Measurements from ENCODE around the gene TSHZ1. TPM values are rescaled to one million over a fixed set of nuclear protein-coding genes. Genes with fewer than 3 reads are reported as not detected.

Gene TSHZ1
- total and polyA plus RNA-seq, 10 donors: 4.1 to 26.4 (median 18.2) TPM

DNA sequence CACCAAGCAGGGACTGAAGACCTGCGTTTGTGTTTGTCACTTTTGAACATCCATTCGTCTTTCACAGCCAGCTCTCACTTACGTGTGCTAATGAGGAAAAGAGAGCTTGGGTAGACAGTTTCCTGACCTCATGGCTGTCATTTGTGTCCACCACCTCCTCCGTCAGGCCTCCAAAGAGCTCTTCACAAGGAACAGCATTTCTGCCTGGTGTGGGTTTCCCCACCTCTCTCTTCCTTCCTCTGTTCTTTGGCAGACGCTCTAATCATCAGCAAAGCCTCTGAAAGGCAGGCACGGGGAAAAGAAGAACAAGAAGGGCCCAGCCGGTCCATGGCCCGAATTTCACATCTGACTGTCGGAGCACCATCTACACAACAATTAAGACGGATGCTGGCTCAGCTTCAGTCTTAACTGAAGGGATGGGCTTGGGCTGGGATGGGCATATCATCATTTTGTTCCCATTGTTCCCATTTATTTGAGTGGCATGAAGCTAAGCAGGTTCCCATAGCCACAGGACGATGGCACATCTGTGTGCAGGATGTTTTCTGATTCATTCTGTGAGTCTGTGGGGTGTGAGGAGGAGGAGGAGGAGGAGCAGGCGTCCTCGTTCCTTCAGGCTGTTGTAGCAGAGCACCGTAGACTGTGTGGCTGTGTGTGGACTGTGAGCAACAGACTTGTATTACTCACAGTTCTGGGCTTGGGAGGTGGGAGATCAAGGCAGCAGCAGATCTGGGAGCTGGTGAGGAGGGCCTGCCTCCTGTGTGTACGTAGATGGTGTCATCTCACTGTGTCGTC is 66.4 kb downstream of the TSHZ1 start:
- Histone ChIP-seq H3K27ac (no peak overlapping the region), H3K4me3 (no peak overlapping the region), H3K27me3 (replicated peaks in 1 of 7) (no peaks in the 10 kb centered on the region), H3K36me3 (peaks cover 0 to 3% (median 0%) of the 10 kb centered on the region in 6 donors), H3K9me3 (no peaks in the 10 kb centered on the region), H3K4me1 (peaks cover 0 to 33% (median 9%) of the 10 kb centered on the region in 6 donors)
- DNase-seq: no peak
- TF ChIP-seq, protein P1, sequence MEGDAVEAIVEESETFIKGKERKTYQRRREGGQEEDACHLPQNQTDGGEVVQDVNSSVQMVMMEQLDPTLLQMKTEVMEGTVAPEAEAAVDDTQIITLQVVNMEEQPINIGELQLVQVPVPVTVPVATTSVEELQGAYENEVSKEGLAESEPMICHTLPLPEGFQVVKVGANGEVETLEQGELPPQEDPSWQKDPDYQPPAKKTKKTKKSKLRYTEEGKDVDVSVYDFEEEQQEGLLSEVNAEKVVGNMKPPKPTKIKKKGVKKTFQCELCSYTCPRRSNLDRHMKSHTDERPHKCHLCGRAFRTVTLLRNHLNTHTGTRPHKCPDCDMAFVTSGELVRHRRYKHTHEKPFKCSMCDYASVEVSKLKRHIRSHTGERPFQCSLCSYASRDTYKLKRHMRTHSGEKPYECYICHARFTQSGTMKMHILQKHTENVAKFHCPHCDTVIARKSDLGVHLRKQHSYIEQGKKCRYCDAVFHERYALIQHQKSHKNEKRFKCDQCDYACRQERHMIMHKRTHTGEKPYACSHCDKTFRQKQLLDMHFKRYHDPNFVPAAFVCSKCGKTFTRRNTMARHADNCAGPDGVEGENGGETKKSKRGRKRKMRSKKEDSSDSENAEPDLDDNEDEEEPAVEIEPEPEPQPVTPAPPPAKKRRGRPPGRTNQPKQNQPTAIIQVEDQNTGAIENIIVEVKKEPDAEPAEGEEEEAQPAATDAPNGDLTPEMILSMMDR (IDR thresholded peaks at IDR 0.05 in 8 of 11, conservative IDR thresholded peaks at IDR 0.05 in 3 of 11): no peak
- TF ChIP-seq POLR2AphosphoS5 (IDR thresholded peaks at IDR 0.05) (no peak), POLR2A (IDR thresholded peaks at IDR 0.05) (no peak)
- 54 to 68% (median 65%) methylated on average over 16 of the region's 16 CpGs for WGBS, 5 donors
- intact Hi-C loops (cut with DNase I; ENCODE audit: low total_unique reads): no loop called here

DNA sequence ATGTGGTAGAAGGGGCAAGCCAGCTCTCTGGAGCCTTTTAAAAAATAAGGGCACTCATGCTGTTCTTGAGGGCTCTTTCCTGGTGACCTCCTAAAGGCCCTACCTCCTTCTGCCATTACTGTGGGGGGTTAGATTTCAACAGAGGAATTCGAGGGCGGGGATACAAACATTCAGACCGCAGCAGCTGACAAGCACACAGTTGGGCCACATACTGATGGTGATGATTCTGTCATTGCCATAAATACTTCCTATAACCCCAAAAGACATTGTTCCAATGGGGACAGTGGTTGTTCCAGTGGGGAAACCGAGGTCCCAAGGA is 67.0 kb downstream of the TSHZ1 start:
- WGBS, 5 donors: 64 to 98% (median 93%) methylated on average over 4 of the region's 4 CpGs
- Histone ChIP-seq H3K36me3 (peaks cover 0 to 5% (median 0%) of the 10 kb centered on the region in 6 donors), H3K27me3 (replicated peaks in 1 of 7) (no peaks in the 10 kb centered on the region), H3K27ac (no peak overlapping the region), H3K4me1 (peaks cover 0 to 33% (median 9%) of the 10 kb centered on the region in 6 donors), H3K9me3 (no peaks in the 10 kb centered on the region), H3K4me3 (no peak overlapping the region)
- intact Hi-C loops (cut with DNase I; ENCODE audit: low total_unique reads): no loop called here
- no peak for TF ChIP-seq POLR2A (IDR thresholded peaks at IDR 0.05)
- TF ChIP-seq POLR2AphosphoS5 (IDR thresholded peaks at IDR 0.05): no peak
- TF ChIP-seq, protein P1 (IDR thresholded peaks at IDR 0.05 in 8 of 11, conservative IDR thresholded peaks at IDR 0.05 in 3 of 11): no peak
- no peak for DNase-seq

DNA sequence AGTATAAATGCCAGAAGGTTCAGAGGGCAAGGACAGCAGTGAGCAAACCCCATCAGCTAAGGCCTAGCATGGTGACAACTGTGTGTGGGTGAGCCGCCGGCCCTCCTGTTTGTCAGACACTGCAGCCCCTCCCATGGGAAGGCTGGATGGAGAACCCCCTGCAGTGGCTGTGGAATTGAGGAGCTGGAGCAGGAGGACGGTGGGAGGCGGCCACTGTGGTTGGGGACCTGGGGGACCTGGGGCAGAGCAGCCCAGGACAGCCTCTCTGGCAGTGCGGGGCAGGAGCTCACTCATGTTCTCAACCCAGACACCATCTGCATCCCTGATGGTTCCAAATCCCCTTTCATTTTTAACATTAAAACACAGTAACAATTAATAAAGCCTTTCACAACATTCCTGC is 68.8 kb downstream of the TSHZ1 start:
- Histone ChIP-seq H3K36me3 (peaks cover 0 to 8% (median 0%) of the 10 kb centered on the region in 6 donors), H3K9me3 (no peaks in the 10 kb centered on the region), H3K4me1 (peaks cover 0 to 33% (median 9%) of the 10 kb centered on the region in 6 donors), H3K27ac (no peak overlapping the region), H3K4me3 (no peak overlapping the region), H3K27me3 (replicated peaks in 1 of 7) (no peaks in the 10 kb centered on the region)
- TF ChIP-seq POLR2AphosphoS5 (IDR thresholded peaks at IDR 0.05) (no peak), POLR2A (IDR thresholded peaks at IDR 0.05) (no peak)
- TF ChIP-seq, protein P1 (IDR thresholded peaks at IDR 0.05 in 8 of 11, conservative IDR thresholded peaks at IDR 0.05 in 3 of 11): no peak
- DNase-seq: no peak
- intact Hi-C loops (cut with DNase I; ENCODE audit: low total_unique reads): no loop called here
- 95 to 97% (median 96%) methylated on average over 5 of the region's 5 CpGs for WGBS, 5 donors

DNA sequence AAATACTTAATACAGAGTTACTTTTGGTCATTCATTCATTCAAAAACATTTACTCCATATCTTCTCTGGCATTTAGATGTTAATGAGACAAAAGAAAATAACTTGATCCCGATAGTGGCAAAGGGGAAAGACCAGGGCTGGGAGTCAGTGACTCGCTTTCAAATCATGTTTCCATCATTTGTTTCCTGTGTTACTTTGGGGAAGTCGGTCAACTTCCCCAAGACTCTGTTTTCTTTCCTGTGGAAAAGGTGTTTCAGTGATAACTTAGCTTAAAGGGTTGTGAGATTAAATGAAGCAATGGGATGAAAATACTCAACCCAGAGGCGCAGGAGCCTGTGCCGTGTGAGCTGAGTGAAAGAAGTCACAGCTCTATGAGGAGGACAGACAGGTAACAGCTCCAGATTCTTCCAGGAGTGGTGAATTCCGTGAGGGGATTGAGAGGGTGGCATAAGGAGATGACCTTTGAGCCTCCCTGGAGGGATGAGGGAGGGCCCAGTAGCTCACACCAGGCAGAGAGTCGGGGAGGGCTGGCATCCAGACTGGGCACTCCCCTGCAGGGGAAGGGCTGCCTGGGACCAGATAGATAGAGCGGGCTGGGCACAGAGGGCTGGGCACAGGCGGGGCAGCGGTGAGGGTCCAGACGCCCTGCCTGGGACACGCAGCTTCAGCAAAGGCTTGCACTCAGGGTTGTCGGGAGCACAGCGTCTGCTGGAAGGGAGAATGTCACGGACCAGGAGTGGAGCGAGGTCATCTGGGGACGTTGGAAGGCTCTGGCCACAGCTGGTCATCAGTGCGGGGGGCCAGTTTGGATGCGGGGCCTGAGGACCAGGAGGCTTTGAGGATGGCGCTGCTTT is 70.1 kb downstream of the TSHZ1 start:
- H3K36me3 ChIP-seq: peaks cover 0 to 16% (median 5%) of the 10 kb centered on the region in 6 donors
- 70 to 77% (median 72%) methylated on average over 17 to 20 of the region's 20 CpGs for WGBS, 5 donors
- intact Hi-C loops (cut with DNase I; ENCODE audit: low total_unique reads): no loop called here
- peaks cover 0 to under 1% (median 0%) of the 10 kb centered on the region in 8 donors for H3K9me3 ChIP-seq
- H3K27ac ChIP-seq: peak overlapping the region in 1 of 8 donors; percentile 20
- peaks cover 0 to 33% (median 9%) of the 10 kb centered on the region in 6 donors for H3K4me1 ChIP-seq
- no peaks in the 10 kb centered on the region for H3K27me3 ChIP-seq (replicated peaks in 1 of 7)
- DNase-seq: no peak
- no peak overlapping the region for H3K4me3 ChIP-seq
- TF ChIP-seq, protein P1 (IDR thresholded peaks at IDR 0.05 in 8 of 11, conservative IDR thresholded peaks at IDR 0.05 in 3 of 11): no peak
- TF ChIP-seq POLR2A (IDR thresholded peaks at IDR 0.05): no peak
- no peak for TF ChIP-seq POLR2AphosphoS5 (IDR thresholded peaks at IDR 0.05)

Measured in spleen (tissue), 11 donors.